ENCODE data around the gene SAMD8. TPM values are rescaled to one million over a fixed set of nuclear protein-coding genes. Genes with fewer than 3 reads are reported as not detected.

The SAMD8 gene
- total and polyA plus RNA-seq, 10 of the 15 experiments (the other 5 are each of a cell fraction or from before 2014, with no cell fraction given) = 2.8 to 26.0 (median 9.3) TPM

DNA sequence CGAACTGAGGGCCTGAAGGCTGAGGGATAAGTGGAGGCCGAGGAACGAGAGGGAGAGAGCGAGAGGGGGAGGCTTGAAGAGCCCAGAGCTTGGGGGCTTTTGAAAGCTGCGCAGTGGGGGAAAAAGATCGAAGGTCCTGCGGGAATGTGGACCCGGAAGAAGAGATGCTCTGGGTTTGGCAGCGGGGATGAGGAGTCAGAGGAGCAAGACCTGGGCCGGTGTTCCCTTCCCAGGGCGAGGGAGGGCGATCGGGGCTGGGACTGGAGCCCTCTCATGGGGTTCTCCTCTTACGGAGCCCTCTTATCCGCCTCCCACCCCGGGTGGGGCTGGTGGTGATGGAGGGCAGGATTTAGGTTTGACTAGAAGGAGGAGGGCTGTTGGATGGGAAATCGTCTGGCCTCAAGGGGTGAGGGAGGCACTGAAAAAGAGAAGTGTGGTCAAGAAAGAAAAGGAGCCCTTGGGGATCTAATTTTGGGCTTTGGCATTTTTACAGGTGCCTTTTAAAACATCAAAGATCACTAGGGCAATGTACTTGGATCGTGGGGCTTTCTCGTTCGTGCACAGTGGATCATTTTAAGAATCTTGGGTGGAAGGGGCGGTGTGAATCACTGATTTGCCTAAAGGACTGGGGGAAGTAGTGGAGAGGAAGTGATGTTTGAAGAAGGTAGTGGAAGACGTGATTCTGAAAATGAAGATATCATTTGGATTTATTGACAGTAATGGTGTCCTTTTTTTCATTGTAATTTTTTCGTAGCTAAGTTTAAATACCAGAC is 637 bp downstream of the SAMD8 start (continued):
- TF ChIP-seq IRF4 (IDR thresholded peaks at IDR 0.05; ENCODE audit: low read depth, low read length) (no peak), CHD4 (IDR thresholded peaks at IDR 0.05) (no peak), CREM (IDR thresholded peaks at IDR 0.05; ENCODE audit: low read depth) (peak; percentile 12; the same call in 1 of the 2 replicates), POU2F2 (IDR thresholded peaks at IDR 0.05; ENCODE audit: borderline replicate concordance, low read depth, low read length) (peak; percentile 71; the same call in 2 of the 3 replicates), YBX1 (IDR thresholded peaks at IDR 0.05) (no peak), ASH2L (IDR thresholded peaks at IDR 0.05; ENCODE audit: borderline replicate concordance, low read depth) (no peak; the same call in 1 of the 2 replicates), DPF2 (IDR thresholded peaks at IDR 0.05) (0 out of 2 replicates have a peak, but pooled peaks have one; percentile 6), ZNF622 (IDR thresholded peaks at IDR 0.05) (no peak), TCF12 (IDR thresholded peaks at IDR 0.05; ENCODE audit: low read depth, low read length) (no peak), BCL11A (IDR thresholded peaks at IDR 0.05; ENCODE audit: low read depth, low read length) (0 out of 2 replicates have a peak, but pooled peaks have one; percentile 12), POLR2AphosphoS2 (IDR thresholded peaks at IDR 0.05; ENCODE audit: low read depth, low read length) (0 out of 2 replicates have a peak, but pooled peaks have one; percentile 50), SMARCA5 (IDR thresholded peaks at IDR 0.05) (peak; percentile 12; the same call in 1 of the 2 replicates), NBN (IDR thresholded peaks at IDR 0.05) (peak; percentile 52; the same call in 1 of the 2 replicates), ZSCAN29 (IDR thresholded peaks at IDR 0.05) (no peak), SRF (IDR thresholded peaks at IDR 0.05; ENCODE audit: low read depth in 2 of 2, low read length in 2 of 2) (no peak), PAX8 (IDR thresholded peaks at IDR 0.05) (no peak), EGR1 (IDR thresholded peaks at IDR 0.05; ENCODE audit: borderline replicate concordance in 1 of 2, low read depth in 2 of 2, low read length in 2 of 2) (no peak)
- TF ChIP-seq, protein P1, sequence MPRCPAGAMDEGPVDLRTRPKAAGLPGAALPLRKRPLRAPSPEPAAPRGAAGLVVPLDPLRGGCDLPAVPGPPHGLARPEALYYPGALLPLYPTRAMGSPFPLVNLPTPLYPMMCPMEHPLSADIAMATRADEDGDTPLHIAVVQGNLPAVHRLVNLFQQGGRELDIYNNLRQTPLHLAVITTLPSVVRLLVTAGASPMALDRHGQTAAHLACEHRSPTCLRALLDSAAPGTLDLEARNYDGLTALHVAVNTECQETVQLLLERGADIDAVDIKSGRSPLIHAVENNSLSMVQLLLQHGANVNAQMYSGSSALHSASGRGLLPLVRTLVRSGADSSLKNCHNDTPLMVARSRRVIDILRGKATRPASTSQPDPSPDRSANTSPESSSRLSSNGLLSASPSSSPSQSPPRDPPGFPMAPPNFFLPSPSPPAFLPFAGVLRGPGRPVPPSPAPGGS (IDR thresholded peaks at IDR 0.05; ENCODE audit: borderline replicate concordance, insufficient read depth, low read depth, low read length, poor library complexity, severe bottlenecking) = no peak
- TF ChIP-seq, protein P2, sequence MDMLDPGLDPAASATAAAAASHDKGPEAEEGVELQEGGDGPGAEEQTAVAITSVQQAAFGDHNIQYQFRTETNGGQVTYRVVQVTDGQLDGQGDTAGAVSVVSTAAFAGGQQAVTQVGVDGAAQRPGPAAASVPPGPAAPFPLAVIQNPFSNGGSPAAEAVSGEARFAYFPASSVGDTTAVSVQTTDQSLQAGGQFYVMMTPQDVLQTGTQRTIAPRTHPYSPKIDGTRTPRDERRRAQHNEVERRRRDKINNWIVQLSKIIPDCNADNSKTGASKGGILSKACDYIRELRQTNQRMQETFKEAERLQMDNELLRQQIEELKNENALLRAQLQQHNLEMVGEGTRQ (IDR thresholded peaks at IDR 0.05; ENCODE audit: borderline replicate concordance, low read depth, low read length) = no peak
- TF ChIP-seq, protein P3, sequence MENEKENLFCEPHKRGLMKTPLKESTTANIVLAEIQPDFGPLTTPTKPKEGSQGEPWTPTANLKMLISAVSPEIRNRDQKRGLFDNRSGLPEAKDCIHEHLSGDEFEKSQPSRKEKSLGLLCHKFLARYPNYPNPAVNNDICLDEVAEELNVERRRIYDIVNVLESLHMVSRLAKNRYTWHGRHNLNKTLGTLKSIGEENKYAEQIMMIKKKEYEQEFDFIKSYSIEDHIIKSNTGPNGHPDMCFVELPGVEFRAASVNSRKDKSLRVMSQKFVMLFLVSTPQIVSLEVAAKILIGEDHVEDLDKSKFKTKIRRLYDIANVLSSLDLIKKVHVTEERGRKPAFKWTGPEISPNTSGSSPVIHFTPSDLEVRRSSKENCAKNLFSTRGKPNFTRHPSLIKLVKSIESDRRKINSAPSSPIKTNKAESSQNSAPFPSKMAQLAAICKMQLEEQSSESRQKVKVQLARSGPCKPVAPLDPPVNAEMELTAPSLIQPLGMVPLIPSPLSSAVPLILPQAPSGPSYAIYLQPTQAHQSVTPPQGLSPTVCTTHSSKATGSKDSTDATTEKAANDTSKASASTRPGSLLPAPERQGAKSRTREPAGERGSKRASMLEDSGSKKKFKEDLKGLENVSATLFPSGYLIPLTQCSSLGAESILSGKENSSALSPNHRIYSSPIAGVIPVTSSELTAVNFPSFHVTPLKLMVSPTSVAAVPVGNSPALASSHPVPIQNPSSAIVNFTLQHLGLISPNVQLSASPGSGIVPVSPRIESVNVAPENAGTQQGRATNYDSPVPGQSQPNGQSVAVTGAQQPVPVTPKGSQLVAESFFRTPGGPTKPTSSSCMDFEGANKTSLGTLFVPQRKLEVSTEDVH (IDR thresholded peaks at IDR 0.05; ENCODE audit: low read depth, partially characterized antibody) = no peak
- TF ChIP-seq, protein P4, sequence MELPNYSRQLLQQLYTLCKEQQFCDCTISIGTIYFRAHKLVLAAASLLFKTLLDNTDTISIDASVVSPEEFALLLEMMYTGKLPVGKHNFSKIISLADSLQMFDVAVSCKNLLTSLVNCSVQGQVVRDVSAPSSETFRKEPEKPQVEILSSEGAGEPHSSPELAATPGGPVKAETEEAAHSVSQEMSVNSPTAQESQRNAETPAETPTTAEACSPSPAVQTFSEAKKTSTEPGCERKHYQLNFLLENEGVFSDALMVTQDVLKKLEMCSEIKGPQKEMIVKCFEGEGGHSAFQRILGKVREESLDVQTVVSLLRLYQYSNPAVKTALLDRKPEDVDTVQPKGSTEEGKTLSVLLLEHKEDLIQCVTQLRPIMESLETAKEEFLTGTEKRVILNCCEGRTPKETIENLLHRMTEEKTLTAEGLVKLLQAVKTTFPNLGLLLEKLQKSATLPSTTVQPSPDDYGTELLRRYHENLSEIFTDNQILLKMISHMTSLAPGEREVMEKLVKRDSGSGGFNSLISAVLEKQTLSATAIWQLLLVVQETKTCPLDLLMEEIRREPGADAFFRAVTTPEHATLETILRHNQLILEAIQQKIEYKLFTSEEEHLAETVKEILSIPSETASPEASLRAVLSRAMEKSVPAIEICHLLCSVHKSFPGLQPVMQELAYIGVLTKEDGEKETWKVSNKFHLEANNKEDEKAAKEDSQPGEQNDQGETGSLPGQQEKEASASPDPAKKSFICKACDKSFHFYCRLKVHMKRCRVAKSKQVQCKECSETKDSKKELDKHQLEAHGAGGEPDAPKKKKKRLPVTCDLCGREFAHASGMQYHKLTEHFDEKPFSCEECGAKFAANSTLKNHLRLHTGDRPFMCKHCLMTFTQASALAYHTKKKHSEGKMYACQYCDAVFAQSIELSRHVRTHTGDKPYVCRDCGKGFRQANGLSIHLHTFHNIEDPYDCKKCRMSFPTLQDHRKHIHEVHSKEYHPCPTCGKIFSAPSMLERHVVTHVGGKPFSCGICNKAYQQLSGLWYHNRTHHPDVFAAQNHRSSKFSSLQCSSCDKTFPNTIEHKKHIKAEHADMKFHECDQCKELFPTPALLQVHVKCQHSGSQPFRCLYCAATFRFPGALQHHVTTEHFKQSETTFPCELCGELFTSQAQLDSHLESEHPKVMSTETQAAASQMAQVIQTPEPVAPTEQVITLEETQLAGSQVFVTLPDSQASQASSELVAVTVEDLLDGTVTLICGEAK (IDR thresholded peaks at IDR 0.05; ENCODE audit: borderline replicate concordance) = peak; percentile 31; the same call in 1 of the 2 replicates

Data from GM12878 (cell line).